Kasumi-1 (cell line): ENCODE data around the gene ANAPC4.
"Not testable (repeated sequence)": the region's sequence is repeated elsewhere in the genome, so short reads cannot be mapped to it uniquely, and the experiment has no call there.

Experiments
- DNase-seq, 2 experiments: peaks; one replicate each; lab custom pipeline; 2025; lab: John Stamatoyannopoulos, UW

The ANAPC4 gene

GRCh38 chr4:25376754-25377571 is at the start of gene ANAPC4:
Gene ANAPC4, plus strand, starts transcription at chr4:25377263. Its CDS starts 165 bp downstream, at chr4:25377428.
- peak; percentile 91 to 92 for DNase-seq

GRCh38 chr4:25328463-25328862 is 48.6 kb upstream of the ANAPC4 start:
- DNase-seq = not testable (repeated sequence)

- no peak for DNase-seq
These were observed 46.7 kb upstream of the ANAPC4 start for GRCh38 chr4:25330335-25330734.

GRCh38 chr4:25330905-25331808 is 45.9 kb upstream of the ANAPC4 start:
- DNase-seq = no peak

GRCh38 chr4:25343671-25344070 is 33.4 kb upstream of the ANAPC4 start:
- DNase-seq = no peak

- no peak for DNase-seq
These were observed 31.3 kb upstream of the ANAPC4 start for GRCh38 chr4:25345744-25346143.

- peak; percentile 12 to 28 for DNase-seq
These were observed 30.1 kb upstream of the ANAPC4 start for GRCh38 chr4:25346913-25347312.

GRCh38 chr4:25347473-25347872 is 29.6 kb upstream of the ANAPC4 start:
- no peak for DNase-seq

GRCh38 chr4:25347971-25348370 is 29.1 kb upstream of the ANAPC4 start:
- DNase-seq = no peak

GRCh38 chr4:25350561-25350960 is 26.5 kb upstream of the ANAPC4 start:
- no peak for DNase-seq

GRCh38 chr4:25351777-25352416 is 25.2 kb upstream of the ANAPC4 start:
- DNase-seq = no peak

- no peak for DNase-seq
These were observed 21.0 kb upstream of the ANAPC4 start for GRCh38 chr4:25356068-25356467.

GRCh38 chr4:25358515-25359275 is 18.4 kb upstream of the ANAPC4 start:
- DNase-seq = no peak

- DNase-seq = no peak
These were observed 15.8 kb upstream of the ANAPC4 start for GRCh38 chr4:25361253-25361652.

GRCh38 chr4:25367004-25367621 is 9.9 kb upstream of the ANAPC4 start:
- peak; percentile 59 to 69 for DNase-seq

- DNase-seq = no peak
These were observed 9.2 kb upstream of the ANAPC4 start for GRCh38 chr4:25367877-25368276.

- DNase-seq = no peak
These were observed 8.7 kb upstream of the ANAPC4 start for GRCh38 chr4:25368315-25368714.

GRCh38 chr4:25370242-25370641 is 6.8 kb upstream of the ANAPC4 start:
- DNase-seq = no peak

- not testable (repeated sequence) for DNase-seq
These were observed 4.5 kb upstream of the ANAPC4 start for GRCh38 chr4:25372549-25372948.

- DNase-seq = peak; percentile 31 to 41
These were observed 741 bp downstream of the ANAPC4 start for GRCh38 chr4:25377572-25378436.
